Measurements from ENCODE around the gene SH2D3C. TPM values are rescaled to one million over a fixed set of nuclear protein-coding genes. Genes with fewer than 3 reads are reported as not detected.
A peak's percentile ranks its signal among the peaks of the same experiment; 100 is the strongest.

Gene SH2D3C
- polyA plus RNA-seq, 2 of the 4 experiments (the other 2 are of a cell fraction), result 0.06 TPM

DNA sequence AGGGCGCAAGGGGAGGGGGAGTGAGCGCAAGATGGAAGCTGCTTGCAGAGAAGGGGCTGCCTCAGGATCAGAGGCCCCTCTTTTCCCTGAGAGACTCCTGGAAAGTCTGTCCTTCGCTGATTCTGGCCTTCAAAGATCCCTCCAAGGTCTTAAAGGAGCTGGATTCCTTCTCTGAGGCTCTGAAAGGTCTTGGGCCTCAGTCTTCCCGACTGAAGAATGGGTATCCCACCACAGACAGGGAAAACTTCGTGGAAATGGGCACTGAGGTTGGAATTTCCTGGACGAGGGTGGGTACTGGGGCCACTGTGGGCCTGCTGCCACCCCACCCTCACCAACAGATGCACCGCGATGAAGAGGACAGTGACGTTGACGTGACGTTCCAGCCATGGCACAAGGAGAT is 66.1 kb downstream of the SH2D3C start:
- H3K4me1 ChIP-seq, result peaks cover 10% of the 10 kb centered on the region; the same call in 1 of the 3 replicates
- 84% methylated on average over 11 of the region's 11 CpGs for WGBS (ENCODE audit: missing lambda C conversion rate)
- ChIA-PET POLR2A (no interaction called here), CTCF (interaction anchor here (0.5 to 4.2 kb wide), 5 partner anchors 8 to 84 kb away, joined by 3 to 26 read pairs (median 3); partner anchors contain the start of genes CDK9 and TOR2A)
- no peak for FAIRE-seq
- TF ChIP-seq, protein P1, sequence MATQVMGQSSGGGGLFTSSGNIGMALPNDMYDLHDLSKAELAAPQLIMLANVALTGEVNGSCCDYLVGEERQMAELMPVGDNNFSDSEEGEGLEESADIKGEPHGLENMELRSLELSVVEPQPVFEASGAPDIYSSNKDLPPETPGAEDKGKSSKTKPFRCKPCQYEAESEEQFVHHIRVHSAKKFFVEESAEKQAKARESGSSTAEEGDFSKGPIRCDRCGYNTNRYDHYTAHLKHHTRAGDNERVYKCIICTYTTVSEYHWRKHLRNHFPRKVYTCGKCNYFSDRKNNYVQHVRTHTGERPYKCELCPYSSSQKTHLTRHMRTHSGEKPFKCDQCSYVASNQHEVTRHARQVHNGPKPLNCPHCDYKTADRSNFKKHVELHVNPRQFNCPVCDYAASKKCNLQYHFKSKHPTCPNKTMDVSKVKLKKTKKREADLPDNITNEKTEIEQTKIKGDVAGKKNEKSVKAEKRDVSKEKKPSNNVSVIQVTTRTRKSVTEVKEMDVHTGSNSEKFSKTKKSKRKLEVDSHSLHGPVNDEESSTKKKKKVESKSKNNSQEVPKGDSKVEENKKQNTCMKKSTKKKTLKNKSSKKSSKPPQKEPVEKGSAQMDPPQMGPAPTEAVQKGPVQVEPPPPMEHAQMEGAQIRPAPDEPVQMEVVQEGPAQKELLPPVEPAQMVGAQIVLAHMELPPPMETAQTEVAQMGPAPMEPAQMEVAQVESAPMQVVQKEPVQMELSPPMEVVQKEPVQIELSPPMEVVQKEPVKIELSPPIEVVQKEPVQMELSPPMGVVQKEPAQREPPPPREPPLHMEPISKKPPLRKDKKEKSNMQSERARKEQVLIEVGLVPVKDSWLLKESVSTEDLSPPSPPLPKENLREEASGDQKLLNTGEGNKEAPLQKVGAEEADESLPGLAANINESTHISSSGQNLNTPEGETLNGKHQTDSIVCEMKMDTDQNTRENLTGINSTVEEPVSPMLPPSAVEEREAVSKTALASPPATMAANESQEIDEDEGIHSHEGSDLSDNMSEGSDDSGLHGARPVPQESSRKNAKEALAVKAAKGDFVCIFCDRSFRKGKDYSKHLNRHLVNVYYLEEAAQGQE (IDR thresholded peaks at IDR 0.05), result no peak
- TF ChIP-seq KDM1A (IDR thresholded peaks at IDR 0.05; ENCODE audit: low read depth), result peak; percentile 34; the same call in 1 of the 2 replicates
- DNase-seq (ENCODE audit: low read depth in 1 of 2, low spot score in 1 of 2), result no peak
- no peak overlapping the region for H3K4me3 ChIP-seq
- no peaks in the 10 kb centered on the region for H3K9me3 ChIP-seq
- no peak overlapping the region for H3K27ac ChIP-seq
- ATAC-seq, result no peak
- H3K4me2 ChIP-seq, result no peak overlapping the region

DNA sequence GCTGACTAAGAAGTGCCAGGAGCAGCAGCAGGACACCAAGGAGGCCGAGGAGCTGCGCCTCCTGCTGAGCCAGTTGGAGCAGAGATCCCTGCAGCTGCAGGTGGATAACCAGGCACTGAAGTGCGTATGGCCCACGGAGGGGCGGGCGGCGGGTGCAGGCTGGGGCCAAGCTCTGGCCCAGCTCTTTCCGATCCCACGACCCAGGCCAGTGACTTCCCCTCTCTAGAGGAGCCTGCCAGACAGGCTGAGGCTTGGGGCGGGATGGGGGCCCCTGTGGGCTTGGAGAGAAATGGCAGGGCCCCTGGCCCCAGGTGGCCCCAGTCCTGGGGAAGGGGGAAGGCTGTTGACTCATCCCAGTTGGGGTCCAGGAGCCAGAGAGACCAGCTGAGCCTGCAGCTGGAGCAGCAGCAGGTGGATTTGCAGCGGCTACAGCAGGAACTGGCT is 66.6 kb downstream of the SH2D3C start:
- no peak overlapping the region for H3K4me2 ChIP-seq
- ChIA-PET CTCF (interaction anchor here (0.5 to 4.2 kb wide), 6 partner anchors 8 to 89 kb away, joined by 3 to 26 read pairs (median 4); partner anchors contain the start of genes CDK9 and TOR2A), POLR2A (no interaction called here)
- H3K27ac ChIP-seq, result no peak overlapping the region
- TF ChIP-seq FOXS1 (CRISPR knock-in tag; IDR thresholded peaks at IDR 0.05) (no peak), ZNF302 (CRISPR knock-in tag; IDR thresholded peaks at IDR 0.05) (no peak), KDM1A (IDR thresholded peaks at IDR 0.05; ENCODE audit: low read depth) (no peak), ZFP36 (IDR thresholded peaks at IDR 0.05; ENCODE audit: borderline replicate concordance, partially characterized antibody) (no peak)
- no peak for ATAC-seq
- H3K9me3 ChIP-seq, result no peaks in the 10 kb centered on the region
- 89% methylated on average over 8 of the region's 11 CpGs for WGBS (ENCODE audit: missing lambda C conversion rate)
- DNase-seq (ENCODE audit: low read depth in 1 of 2, low spot score in 1 of 2), result no peak
- H3K4me3 ChIP-seq, result no peak overlapping the region
- H3K4me1 ChIP-seq, result peaks cover 10% of the 10 kb centered on the region; the same call in 1 of the 3 replicates
- FAIRE-seq, result no peak

DNA sequence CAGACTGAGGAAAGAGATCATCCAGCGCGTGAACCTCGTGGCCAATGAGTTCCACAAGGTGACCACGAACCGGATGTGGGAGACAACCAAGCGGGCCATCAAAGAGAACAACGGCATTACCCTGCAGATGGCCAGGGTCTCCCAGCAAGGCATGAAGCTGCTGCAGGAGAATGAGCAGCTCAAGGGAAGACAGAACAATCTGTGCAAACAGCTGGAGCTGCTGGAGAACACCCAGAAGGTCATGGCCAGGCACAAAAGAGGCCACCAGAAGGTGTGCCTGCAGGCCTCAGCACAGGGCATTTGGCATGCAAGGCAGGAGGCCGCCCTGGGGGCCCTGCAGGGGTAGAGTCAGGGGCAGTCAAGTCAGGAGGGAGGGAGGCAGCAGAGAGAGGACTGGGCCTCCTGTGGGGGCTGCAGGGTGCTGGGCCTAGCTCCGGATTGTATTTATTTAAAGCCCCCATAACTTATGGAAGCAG is 67.2 kb downstream of the SH2D3C start:
- ChIA-PET CTCF (interaction anchor here (0.5 to 4.2 kb wide), 6 partner anchors 14 to 159 kb away, joined by 3 to 26 read pairs (median 4); partner anchors contain the start of genes CDK9 and TOR2A), POLR2A (no interaction called here)
- FAIRE-seq, result no peak

DNA sequence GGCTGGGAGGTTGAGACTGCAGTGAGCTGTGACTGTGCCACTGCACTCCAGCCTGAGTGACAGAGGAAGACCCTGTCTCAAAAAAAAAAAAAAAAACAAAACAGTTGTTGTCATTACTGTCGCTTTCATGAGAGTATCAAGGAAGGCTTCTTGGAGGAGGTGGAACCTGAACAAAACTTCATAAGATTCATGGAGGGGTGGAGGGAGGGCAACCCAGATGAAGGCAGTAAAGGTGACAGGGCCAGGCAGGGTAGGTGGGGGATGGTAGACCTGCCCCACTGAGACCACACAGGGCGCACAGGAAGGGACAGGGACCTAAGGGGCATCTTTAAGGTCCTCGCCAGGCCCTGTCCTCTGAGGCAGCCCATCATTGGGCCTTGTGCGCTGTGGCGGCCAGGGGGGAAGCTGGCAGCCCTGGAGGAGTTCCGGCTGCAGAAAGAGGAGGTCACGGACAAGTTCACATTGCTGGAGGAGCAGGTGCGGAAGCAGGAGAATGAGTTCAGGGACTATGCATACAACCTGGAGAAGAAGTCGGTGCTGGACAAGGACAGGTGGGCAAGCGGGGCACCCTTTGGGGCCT is 68.2 kb downstream of the SH2D3C start:
- Histone ChIP-seq H3K9me3 (no peaks in the 10 kb centered on the region), H3K27ac (no peak overlapping the region), H3K4me3 (no peak overlapping the region), H3K4me2 (no peak overlapping the region), H3K4me1 (peaks cover 6% of the 10 kb centered on the region; the same call in 1 of the 3 replicates)
- ChIA-PET CTCF (interaction anchor here (1.4 to 4.2 kb wide), 4 partner anchors 14 to 211 kb away, joined by 3 to 26 read pairs (median 4); partner anchors contain the start of gene TOR2A), POLR2A (no interaction called here)
- ATAC-seq (no peak), FAIRE-seq (no peak), DNase-seq (ENCODE audit: low read depth in 1 of 2, low spot score in 1 of 2) (no peak)
- 92% methylated on average over 10 of the region's 10 CpGs for WGBS (ENCODE audit: missing lambda C conversion rate)
- peak; percentile 53 for TF ChIP-seq ZFP36 (IDR thresholded peaks at IDR 0.05; ENCODE audit: borderline replicate concordance, partially characterized antibody)
- no peak for TF ChIP-seq HDAC2 (IDR thresholded peaks at IDR 0.05)
- TF ChIP-seq, protein P2, sequence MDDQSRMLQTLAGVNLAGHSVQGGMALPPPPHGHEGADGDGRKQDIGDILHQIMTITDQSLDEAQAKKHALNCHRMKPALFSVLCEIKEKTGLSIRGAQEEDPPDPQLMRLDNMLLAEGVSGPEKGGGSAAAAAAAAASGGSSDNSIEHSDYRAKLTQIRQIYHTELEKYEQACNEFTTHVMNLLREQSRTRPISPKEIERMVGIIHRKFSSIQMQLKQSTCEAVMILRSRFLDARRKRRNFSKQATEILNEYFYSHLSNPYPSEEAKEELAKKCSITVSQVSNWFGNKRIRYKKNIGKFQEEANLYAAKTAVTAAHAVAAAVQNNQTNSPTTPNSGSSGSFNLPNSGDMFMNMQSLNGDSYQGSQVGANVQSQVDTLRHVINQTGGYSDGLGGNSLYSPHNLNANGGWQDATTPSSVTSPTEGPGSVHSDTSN (IDR thresholded peaks at IDR 0.05), result no peak
- TF ChIP-seq MAZ (IDR thresholded peaks at IDR 0.05; ENCODE audit: borderline replicate concordance, low read depth, low read length), result no peak
- TF ChIP-seq CBX2 (IDR thresholded peaks at IDR 0.05; ENCODE audit: borderline replicate concordance, low read depth), result no peak
- TF ChIP-seq, protein P3, sequence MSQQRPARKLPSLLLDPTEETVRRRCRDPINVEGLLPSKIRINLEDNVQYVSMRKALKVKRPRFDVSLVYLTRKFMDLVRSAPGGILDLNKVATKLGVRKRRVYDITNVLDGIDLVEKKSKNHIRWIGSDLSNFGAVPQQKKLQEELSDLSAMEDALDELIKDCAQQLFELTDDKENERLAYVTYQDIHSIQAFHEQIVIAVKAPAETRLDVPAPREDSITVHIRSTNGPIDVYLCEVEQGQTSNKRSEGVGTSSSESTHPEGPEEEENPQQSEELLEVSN (IDR thresholded peaks at IDR 0.05; ENCODE audit: borderline replicate concordance, low read depth), result no peak
- TF ChIP-seq, protein P4, sequence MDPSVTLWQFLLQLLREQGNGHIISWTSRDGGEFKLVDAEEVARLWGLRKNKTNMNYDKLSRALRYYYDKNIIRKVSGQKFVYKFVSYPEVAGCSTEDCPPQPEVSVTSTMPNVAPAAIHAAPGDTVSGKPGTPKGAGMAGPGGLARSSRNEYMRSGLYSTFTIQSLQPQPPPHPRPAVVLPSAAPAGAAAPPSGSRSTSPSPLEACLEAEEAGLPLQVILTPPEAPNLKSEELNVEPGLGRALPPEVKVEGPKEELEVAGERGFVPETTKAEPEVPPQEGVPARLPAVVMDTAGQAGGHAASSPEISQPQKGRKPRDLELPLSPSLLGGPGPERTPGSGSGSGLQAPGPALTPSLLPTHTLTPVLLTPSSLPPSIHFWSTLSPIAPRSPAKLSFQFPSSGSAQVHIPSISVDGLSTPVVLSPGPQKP (IDR thresholded peaks at IDR 0.05; ENCODE audit: low read depth, low read length), result no peak

More for the DNA sequence above, 67.2 kb downstream of the SH2D3C start:
- ATAC-seq, result no peak
- TF ChIP-seq POLR2AphosphoS2 (conservative IDR thresholded peaks at IDR 0.05; ENCODE audit: low read length) (no peak), ZNF302 (CRISPR knock-in tag; IDR thresholded peaks at IDR 0.05) (no peak), BHLHE40 (IDR thresholded peaks at IDR 0.05; ENCODE audit: low read depth, low read length) (no peak), ZFP36 (IDR thresholded peaks at IDR 0.05; ENCODE audit: borderline replicate concordance, partially characterized antibody) (no peak), EHF (CRISPR knock-in tag; IDR thresholded peaks at IDR 0.05) (no peak)
- WGBS (ENCODE audit: missing lambda C conversion rate), result 89% methylated on average over 9 of the region's 9 CpGs
- DNase-seq (ENCODE audit: low read depth in 1 of 2, low spot score in 1 of 2), result no peak
- peaks cover 9% of the 10 kb centered on the region; the same call in 1 of the 3 replicates for H3K4me1 ChIP-seq
- H3K9me3 ChIP-seq, result no peaks in the 10 kb centered on the region
- no peak overlapping the region for H3K27ac ChIP-seq
- no peak overlapping the region for H3K4me3 ChIP-seq
- H3K4me2 ChIP-seq, result no peak overlapping the region

All from A549 (cell line).